SK-N-SH treated with all-trans-retinoic acid at 6 μM for 48 hours (cell line): ENCODE data around the gene EARS2.

Experiments
- ISL1 ChIP-seq: fragments of 250-450 bp; sonication (Bioruptor Pico); IDR thresholded peaks from 2 replicates; pipeline ENCODE4 v2.1.2; 2022; ENCODE audit warnings: mild to moderate bottlenecking, moderate library complexity
- OSR1 ChIP-seq: fragments of 250-450 bp; sonication (Bioruptor Pico); IDR thresholded peaks from 2 replicates; pipeline ENCODE4 v1.8.0; 2022; ENCODE audit warnings: moderate library complexity, mild to moderate bottlenecking, inconsistent platforms
- RARB ChIP-seq: fragments of 250-450 bp; sonication (Bioruptor Pico); IDR thresholded peaks from 2 replicates; pipeline ENCODE4 v1.8.0; 2021; ENCODE audit warnings: mild to moderate bottlenecking, moderate library complexity
- SNAI2 ChIP-seq: fragments of 250-450 bp; sonication (Bioruptor Pico); IDR thresholded peaks from 2 replicates; pipeline ENCODE4 v1.5.0; 2020; ENCODE audit warnings: mild to moderate bottlenecking, moderate library complexity
- ZFP30 ChIP-seq: fragments of 450-650 bp; formaldehyde crosslinking; IDR thresholded peaks from 2 replicates; pipeline ENCODE4 v1.5.0; 2022; ENCODE audit warnings: mild to moderate bottlenecking, moderate library complexity
- ZNF565 ChIP-seq: fragments of 450-650 bp; formaldehyde crosslinking; conservative IDR thresholded peaks from 2 replicates; pipeline ENCODE4 v1.5.0; 2020; ENCODE audit warnings: low read depth, mild to moderate bottlenecking, moderate library complexity
- ZNF8 ChIP-seq: fragments of 450-650 bp; formaldehyde crosslinking; IDR thresholded peaks from 2 replicates; pipeline ENCODE4 v1.5.0; 2020; ENCODE audit warnings: mild to moderate bottlenecking, moderate library complexity
- TF ChIP-seq, protein P1 (sequence below): fragments of 250-450 bp; sonication (Bioruptor Pico); IDR thresholded peaks from 2 replicates; pipeline ENCODE4 v1.8.0; 2020; ENCODE audit warnings: mild to moderate bottlenecking, moderate library complexity, borderline replicate concordance
- TF ChIP-seq, protein P2 (sequence below): fragments of 250-450 bp; sonication (Bioruptor Pico); IDR thresholded peaks from 2 replicates; pipeline ENCODE4 v1.5.1; 2020; ENCODE audit warnings: low read depth, mild to moderate bottlenecking, moderate library complexity

- TF ChIP-seq SNAI2 (CRISPR knock-in tag) (no peak), RARB (CRISPR knock-in tag) (no peak), OSR1 (CRISPR knock-in tag) (no peak), ZNF8 (CRISPR knock-in tag) (no peak), ISL1 (no peak), ZFP30 (CRISPR knock-in tag) (no peak), ZNF565 (CRISPR knock-in tag) (no peak)
- TF ChIP-seq, protein P1, sequence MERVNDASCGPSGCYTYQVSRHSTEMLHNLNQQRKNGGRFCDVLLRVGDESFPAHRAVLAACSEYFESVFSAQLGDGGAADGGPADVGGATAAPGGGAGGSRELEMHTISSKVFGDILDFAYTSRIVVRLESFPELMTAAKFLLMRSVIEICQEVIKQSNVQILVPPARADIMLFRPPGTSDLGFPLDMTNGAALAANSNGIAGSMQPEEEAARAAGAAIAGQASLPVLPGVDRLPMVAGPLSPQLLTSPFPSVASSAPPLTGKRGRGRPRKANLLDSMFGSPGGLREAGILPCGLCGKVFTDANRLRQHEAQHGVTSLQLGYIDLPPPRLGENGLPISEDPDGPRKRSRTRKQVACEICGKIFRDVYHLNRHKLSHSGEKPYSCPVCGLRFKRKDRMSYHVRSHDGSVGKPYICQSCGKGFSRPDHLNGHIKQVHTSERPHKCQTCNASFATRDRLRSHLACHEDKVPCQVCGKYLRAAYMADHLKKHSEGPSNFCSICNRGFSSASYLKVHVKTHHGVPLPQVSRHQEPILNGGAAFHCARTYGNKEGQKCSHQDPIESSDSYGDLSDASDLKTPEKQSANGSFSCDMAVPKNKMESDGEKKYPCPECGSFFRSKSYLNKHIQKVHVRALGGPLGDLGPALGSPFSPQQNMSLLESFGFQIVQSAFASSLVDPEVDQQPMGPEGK, result no peak
- TF ChIP-seq, protein P2, sequence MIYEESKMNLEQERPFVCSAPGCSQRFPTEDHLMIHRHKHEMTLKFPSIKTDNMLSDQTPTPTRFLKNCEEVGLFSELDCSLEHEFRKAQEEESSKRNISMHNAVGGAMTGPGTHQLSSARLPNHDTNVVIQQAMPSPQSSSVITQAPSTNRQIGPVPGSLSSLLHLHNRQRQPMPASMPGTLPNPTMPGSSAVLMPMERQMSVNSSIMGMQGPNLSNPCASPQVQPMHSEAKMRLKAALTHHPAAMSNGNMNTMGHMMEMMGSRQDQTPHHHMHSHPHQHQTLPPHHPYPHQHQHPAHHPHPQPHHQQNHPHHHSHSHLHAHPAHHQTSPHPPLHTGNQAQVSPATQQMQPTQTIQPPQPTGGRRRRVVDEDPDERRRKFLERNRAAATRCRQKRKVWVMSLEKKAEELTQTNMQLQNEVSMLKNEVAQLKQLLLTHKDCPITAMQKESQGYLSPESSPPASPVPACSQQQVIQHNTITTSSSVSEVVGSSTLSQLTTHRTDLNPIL (CRISPR knock-in tag), result no peak
These were observed 2.6 kb downstream of the EARS2 start for GRCh38 chr16:23554536-23554935.
